GM13977 (cell line): ENCODE data around the gene FMOD.

Experiments used
- DNase-seq: peaks from one replicate; pipeline ENCODE4 v3.0.0; 2012; ENCODE audit warnings: low spot score
- in situ Hi-C: fragments of 300-500 bp; cut with MboI; formaldehyde crosslinking; loops from one replicate; pipeline ENCODE4 v1.12.0; 2022; ENCODE audit warnings: low sequenced_read_pairs, low pct_unique_long_range_greater_than_20kb, mixed read lengths, inconsistent platforms; ENCODE audit not compliant: unreplicated experiment
- TF ChIP-seq, protein P1 (sequence below): IDR thresholded peaks from 2 replicates; pipeline ENCODE4 v1.5.1; 2012; ENCODE audit warnings: mild to moderate bottlenecking, control low read depth; ENCODE audit not compliant: insufficient read depth; ENCODE audit errors: extremely low read depth, missing control alignments

Gene FMOD

DNA sequence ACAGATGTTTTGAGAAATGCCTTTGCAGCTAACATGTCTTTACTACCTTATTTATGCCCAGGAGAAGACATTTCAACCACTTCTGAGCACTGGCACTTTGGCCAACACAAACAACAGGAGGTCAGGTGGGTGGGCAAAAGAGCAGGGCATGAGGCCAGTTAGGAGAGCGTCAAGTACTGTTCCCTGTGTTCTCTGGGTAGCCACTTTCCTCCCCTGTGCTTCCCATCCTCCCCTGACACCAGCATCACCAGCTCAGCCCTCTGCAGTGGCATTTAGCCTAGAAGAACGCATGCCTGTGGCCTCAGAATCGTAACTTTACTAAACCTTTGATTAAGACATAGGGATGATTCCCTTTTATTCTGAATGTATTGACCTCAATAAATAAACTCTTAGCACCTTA lies 27.3 kb downstream of the FMOD start:
- no peak for DNase-seq
- TF ChIP-seq, protein P1, sequence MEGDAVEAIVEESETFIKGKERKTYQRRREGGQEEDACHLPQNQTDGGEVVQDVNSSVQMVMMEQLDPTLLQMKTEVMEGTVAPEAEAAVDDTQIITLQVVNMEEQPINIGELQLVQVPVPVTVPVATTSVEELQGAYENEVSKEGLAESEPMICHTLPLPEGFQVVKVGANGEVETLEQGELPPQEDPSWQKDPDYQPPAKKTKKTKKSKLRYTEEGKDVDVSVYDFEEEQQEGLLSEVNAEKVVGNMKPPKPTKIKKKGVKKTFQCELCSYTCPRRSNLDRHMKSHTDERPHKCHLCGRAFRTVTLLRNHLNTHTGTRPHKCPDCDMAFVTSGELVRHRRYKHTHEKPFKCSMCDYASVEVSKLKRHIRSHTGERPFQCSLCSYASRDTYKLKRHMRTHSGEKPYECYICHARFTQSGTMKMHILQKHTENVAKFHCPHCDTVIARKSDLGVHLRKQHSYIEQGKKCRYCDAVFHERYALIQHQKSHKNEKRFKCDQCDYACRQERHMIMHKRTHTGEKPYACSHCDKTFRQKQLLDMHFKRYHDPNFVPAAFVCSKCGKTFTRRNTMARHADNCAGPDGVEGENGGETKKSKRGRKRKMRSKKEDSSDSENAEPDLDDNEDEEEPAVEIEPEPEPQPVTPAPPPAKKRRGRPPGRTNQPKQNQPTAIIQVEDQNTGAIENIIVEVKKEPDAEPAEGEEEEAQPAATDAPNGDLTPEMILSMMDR = no peak
- in situ Hi-C loops = no loop called here

DNA sequence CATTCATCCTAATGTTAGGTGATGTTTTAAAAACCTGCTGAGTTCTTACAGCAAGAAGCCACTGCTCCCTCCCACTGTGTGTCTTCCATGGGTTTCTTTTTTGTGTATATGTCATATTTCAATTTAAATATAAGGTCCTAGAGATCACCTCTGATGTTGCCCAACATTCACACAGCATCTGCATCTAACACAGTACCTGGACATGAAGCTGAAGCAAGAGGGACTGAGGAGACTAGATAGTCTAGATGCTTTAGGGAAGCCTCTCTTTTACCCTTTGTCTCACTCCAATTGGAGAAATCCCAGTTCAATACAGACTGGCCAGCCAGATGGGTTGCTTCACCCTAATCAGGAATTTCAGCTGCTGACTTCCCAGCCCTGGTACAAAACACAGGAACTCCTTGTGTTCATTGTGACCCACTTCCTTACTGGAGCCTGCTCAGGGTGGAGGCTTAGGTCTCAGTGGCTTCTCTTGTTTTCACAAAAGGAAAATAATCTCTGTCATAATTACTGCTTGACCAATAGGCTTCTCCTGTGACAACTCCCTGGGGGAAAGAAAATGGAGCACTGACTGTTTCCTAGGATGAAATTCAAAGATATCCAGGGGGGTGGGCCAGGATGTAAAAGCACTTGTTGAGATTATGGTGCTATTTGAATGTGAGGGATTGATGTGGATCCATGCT lies 28.3 kb downstream of the FMOD start:
- DNase-seq = no peak
- in situ Hi-C loops = no loop called here
- TF ChIP-seq, protein P1 = no peak

DNA sequence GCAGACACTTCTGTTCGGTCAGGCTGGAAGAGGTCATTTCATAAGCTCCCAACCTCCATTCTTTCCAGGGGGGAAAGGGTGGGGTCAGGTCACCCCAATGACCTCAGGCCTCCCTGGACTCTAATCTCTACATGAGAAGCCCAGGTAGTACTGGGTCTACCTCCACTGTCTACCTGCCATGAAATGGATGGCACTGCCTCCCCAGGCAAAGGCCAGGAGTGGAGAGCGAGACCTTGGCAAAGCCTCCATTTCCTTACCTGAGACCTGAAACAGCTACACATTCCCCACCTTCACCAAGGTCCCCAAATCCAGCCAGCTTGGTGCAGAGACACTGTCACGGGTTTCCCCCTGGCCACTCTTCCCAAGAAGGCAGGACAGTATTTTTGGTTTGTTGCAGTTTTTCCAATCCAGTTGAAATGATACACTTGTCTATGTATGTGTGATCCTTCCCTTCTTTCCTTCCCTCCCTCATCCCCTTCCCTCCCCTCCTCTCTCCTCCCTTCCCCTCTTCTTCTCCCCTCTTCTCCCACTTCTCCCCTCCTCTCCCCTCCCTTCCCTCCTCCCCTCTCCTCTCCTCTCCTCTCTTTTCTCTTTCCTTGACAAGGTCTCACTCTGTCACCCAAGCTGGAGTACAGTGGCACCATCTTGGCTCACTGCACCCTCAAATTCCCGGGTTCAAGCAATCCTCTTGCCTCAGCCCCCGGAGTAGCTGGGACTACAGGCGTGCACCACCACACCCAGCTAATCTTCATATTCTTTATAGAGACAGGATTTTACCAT lies 29.5 kb downstream of the FMOD start:
- in situ Hi-C loops = no loop called here

DNA sequence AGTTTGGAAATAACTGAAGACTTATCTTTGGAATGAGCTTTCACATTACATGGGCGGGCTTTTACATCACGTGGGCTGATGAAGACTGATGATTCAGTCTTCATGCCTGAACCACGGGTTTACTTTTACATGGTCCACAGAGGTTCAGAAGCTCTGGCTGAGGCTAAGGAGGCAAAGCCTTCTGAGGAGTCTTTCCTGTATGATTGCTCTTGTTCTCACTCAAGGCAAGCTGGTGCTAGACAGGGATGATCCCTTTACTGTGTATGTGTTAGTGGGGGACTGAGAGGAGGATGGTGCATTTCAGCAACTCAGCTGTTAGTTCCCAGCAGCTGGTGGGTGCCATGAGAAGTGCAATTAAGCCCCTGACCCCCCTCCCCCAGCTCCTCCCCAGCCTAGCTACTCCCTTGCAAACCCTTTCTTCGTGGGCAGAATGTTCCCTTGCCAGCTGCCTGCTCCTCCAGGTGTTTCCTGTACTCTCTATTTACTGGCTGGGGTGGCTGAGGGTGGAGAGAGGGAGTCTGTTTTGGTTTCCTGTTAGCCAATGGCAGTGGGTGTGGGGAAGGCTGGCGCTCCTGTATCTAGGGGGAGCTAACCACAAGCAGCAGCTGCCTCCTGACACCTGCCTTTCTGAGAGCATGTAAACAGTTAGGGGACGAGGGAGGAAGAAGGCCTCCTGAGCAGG lies 30.2 kb downstream of the FMOD start:
- DNase-seq = no peak
- TF ChIP-seq, protein P1 = no peak
- in situ Hi-C loops = no loop called here

More for the DNA sequence above, 29.5 kb downstream of the FMOD start:
- no peak for DNase-seq
- TF ChIP-seq, protein P1 = no peak

DNA sequence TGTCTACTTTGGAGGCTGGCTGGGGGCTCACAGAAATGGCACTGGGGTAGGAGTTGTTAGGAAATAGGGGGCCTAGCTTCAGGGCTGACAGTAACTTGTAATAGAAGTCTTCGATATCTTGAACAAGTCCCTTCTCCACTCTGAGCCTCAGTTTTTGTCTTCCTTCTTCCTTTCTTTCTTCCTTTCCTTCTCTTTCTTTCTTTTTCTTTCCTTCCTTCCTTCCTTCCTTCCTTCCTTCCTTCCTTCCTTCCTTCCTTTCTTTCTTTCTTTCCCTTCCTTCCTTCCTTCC lies 32.7 kb downstream of the FMOD start:
- TF ChIP-seq, protein P1 = no peak
- DNase-seq = no peak
- in situ Hi-C loops = no loop called here

DNA sequence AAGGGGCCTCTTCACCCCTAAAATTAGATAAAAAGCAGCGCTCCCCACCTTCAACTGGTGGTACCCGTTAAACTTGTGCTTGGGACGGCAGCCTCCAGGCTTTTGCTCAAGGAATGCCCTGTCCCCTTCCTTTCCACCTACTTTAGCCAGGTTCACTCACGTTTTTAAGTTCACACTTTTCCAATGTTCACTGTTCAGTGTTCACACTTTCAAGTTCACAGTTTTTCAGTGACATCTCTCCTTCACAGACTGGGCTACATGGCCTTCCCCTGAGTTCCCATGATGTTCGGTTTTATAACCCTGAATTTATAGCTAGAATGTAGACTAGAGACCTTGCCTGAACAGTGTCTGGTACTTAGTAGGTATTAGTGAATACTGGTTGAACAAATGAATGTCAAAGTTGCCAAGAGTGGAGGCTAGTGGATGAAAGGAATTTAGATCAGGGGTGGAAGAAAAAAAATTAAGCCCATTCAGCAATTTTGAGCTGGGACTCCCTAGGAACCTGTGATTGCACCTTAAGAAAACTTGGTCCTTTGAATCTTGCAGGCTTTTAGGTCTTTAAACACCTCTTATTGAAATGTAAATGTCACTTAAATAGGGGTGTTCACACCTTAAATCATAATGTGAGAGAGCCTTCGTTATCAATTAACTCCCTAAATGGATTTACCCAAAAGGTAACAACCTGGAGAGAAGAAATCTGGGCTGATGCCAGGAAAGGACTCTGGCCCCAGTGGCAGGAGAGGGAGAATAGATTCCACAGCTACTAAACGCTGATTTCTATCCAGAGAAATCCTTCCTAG lies 33.3 kb downstream of the FMOD start:
- in situ Hi-C loops = no loop called here
- no peak for DNase-seq
- TF ChIP-seq, protein P1 = no peak
